CD4-positive, alpha-beta T cell (primary cell): ENCODE measurements around the gene CRKL. TPM values are rescaled to one million over a fixed set of nuclear protein-coding genes. Genes with fewer than 3 reads are reported as not detected.

Source experiments
- ATAC-seq: fragments of 200-7000 bp; cut with Tn5 transposase; one replicate; pipeline ENCODE4 v1.10.0; 2022; ENCODE audit warnings: mild to moderate bottlenecking; ENCODE audit not compliant: poor library complexity
- CTCF ChIA-PET: fragments of 350-600 bp; sonication (Branson Sonifier 250); formaldehyde crosslinking; loops from one replicate; lab custom pipeline; 2021; ENCODE audit warnings: antibody characterized with exemption, inconsistent platforms; lab: Charles Lee
- POLR2A ChIA-PET: fragments of 350-600 bp; sonication (Branson Sonifier 250); formaldehyde crosslinking; loops from one replicate; lab custom pipeline; 2021; ENCODE audit warnings: antibody characterized with exemption, inconsistent platforms; lab: Charles Lee
- DNase-seq, 14 experiments: peaks; one replicate each; pipeline ENCODE4 v3.0.0-alpha.2; 2013 to 2020; ENCODE audit warnings: mixed read lengths in 2 of 14
- H3K27ac ChIP-seq, 2 donors: one replicate each; pipeline versions ENCODE4 v1.5.1 to v1.7.0; 2013; ENCODE audit warnings: low read length in 2 of 2, low read depth in 1 of 2, mild to moderate bottlenecking in 1 of 2
- H3K27me3 ChIP-seq, 2 experiments: 1 replicate in 1 of 2; 2 replicates in 1 of 2; pipeline versions ENCODE4 v1.6.1 to v1.7.0; 2013; ENCODE audit warnings: low read length in 2 of 2, control low read depth in 1 of 2, mild to moderate bottlenecking in 1 of 2, moderate library complexity in 1 of 2; ENCODE audit not compliant: insufficient read depth in 2 of 2, control insufficient read depth in 1 of 2
- H3K36me3 ChIP-seq: one replicate; pipeline ENCODE4 v1.6.1; 2013; ENCODE audit warnings: low read length, control low read depth; ENCODE audit not compliant: insufficient read depth
- H3K4me1 ChIP-seq: one replicate; pipeline ENCODE4 v1.6.1; 2013; ENCODE audit warnings: low read length, control low read depth; ENCODE audit not compliant: insufficient read depth
- H3K4me3 ChIP-seq: one replicate; pipeline ENCODE4 v1.5.1; 2013; ENCODE audit warnings: mild to moderate bottlenecking, low read length, moderate library complexity
- H3K9me3 ChIP-seq, 2 experiments: 1 replicate in 1 of 2; 2 replicates in 1 of 2; pipeline versions ENCODE4 v1.6.1 to v1.7.0; 2013; ENCODE audit warnings: low read length in 2 of 2, mild to moderate bottlenecking in 2 of 2, control low read depth in 1 of 2, moderate library complexity in 1 of 2; ENCODE audit not compliant: control insufficient read depth in 1 of 2, insufficient read depth in 1 of 2
- H3K27ac Mint-ChIP-seq: one replicate; pipeline ENCODE4 v1.8.0; 2020; ENCODE audit warnings: mixed read lengths
- H3K27me3 Mint-ChIP-seq: one replicate; pipeline ENCODE4 v1.8.0; 2021; ENCODE audit warnings: mixed read lengths
- H3K36me3 Mint-ChIP-seq: one replicate; pipeline ENCODE4 v1.8.0; 2021; ENCODE audit warnings: low read depth, mixed read lengths
- H3K4me1 Mint-ChIP-seq: one replicate; pipeline ENCODE4 v1.8.0; 2021; ENCODE audit warnings: low read depth, mixed read lengths
- H3K4me3 Mint-ChIP-seq: one replicate; pipeline ENCODE4 v1.8.0; 2020; ENCODE audit warnings: mild to moderate bottlenecking, mixed read lengths
- H3K9me3 Mint-ChIP-seq: one replicate; pipeline ENCODE4 v1.8.0; 2020; ENCODE audit warnings: mixed read lengths
- intact Hi-C, 2 experiments: fragments of 100-400 bp; cut with DNase I in 1 of 2; cut with micrococcal nuclease in 1 of 2; formaldehyde crosslinking; loops; one replicate each; pipeline versions ENCODE4 v1.15.1 to v1.9.0; 2023 to 2025; cut with DNase I, micrococcal nuclease
- total RNA-seq, 174 experiments: library from RNA in 2 of 174; stranded (reverse) in 2 of 174; gene quantifications; one replicate each; pipeline ENCODE4 v1.2.3 and lab custom pipeline; 2021 to 2026
- TF ChIP-seq, protein P1 (sequence below): fragments of 200-600 bp; IDR thresholded peaks from one replicate; pipeline ENCODE4 v1.8.0; 2022; ENCODE audit warnings: antibody characterized with exemption, mild to moderate bottlenecking

CRKL gene
- total RNA-seq, 2 experiments from 2014 or later = 41.9 to 43.5 TPM

DNA sequence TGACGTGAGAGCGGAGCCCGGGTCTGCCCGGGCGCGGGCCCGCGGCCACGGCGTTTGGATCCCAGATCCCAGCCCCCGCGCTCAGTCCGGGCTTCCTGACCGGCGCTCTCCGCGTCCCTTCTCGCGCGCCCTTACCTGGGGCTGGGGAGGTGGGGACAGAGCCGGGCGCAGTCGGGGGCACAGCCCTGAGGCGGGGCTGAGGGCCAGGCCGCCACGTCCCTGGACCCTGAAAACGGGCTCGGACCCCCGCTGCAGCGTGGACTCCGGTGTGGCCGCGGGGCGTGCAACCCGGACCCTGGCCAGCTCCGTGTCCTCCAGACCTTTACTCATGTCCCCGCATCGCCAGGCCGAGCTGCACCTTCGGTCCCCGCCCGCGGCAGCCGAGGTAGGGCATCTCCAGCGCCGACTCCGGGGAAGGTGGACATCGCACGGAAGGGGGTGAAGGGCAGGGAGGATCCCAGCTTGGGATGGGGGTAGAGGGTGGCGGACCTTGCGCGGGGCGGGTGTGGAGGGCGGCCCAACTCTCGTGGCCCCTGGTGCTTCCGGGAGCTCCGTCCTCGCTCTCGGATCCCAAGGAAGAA lies 40.0 kb downstream of the CRKL start:
- intact Hi-C loops = no loop called here
- H3K4me1 Mint-ChIP-seq = peaks cover 14% of the 10 kb centered on the region
- Histone ChIP-seq H3K36me3 (peaks cover 20% of the 10 kb centered on the region), H3K4me1 (peaks cover 26% of the 10 kb centered on the region), H3K27ac (no peak overlapping the region), H3K4me3 (peak overlapping the region; percentile 47), H3K9me3 (peaks cover 0 to 3% of the 10 kb centered on the region in 2 experiments), H3K27me3 (peaks cover 21% of the 10 kb centered on the region in 2 experiments)
- H3K4me3 Mint-ChIP-seq = no peak overlapping the region
- ChIA-PET POLR2A (no interaction called here), CTCF (no interaction called here)
- H3K36me3 Mint-ChIP-seq = peaks cover 21% of the 10 kb centered on the region
- DNase-seq (peak in 1 of 14 experiments; percentile 17), ATAC-seq (peak; percentile 17)
- H3K27ac Mint-ChIP-seq = no peak overlapping the region
- H3K9me3 Mint-ChIP-seq = no peaks in the 10 kb centered on the region
- TF ChIP-seq, protein P1, sequence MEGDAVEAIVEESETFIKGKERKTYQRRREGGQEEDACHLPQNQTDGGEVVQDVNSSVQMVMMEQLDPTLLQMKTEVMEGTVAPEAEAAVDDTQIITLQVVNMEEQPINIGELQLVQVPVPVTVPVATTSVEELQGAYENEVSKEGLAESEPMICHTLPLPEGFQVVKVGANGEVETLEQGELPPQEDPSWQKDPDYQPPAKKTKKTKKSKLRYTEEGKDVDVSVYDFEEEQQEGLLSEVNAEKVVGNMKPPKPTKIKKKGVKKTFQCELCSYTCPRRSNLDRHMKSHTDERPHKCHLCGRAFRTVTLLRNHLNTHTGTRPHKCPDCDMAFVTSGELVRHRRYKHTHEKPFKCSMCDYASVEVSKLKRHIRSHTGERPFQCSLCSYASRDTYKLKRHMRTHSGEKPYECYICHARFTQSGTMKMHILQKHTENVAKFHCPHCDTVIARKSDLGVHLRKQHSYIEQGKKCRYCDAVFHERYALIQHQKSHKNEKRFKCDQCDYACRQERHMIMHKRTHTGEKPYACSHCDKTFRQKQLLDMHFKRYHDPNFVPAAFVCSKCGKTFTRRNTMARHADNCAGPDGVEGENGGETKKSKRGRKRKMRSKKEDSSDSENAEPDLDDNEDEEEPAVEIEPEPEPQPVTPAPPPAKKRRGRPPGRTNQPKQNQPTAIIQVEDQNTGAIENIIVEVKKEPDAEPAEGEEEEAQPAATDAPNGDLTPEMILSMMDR = no peak
- H3K27me3 Mint-ChIP-seq = peaks cover 36% of the 10 kb centered on the region

DNA sequence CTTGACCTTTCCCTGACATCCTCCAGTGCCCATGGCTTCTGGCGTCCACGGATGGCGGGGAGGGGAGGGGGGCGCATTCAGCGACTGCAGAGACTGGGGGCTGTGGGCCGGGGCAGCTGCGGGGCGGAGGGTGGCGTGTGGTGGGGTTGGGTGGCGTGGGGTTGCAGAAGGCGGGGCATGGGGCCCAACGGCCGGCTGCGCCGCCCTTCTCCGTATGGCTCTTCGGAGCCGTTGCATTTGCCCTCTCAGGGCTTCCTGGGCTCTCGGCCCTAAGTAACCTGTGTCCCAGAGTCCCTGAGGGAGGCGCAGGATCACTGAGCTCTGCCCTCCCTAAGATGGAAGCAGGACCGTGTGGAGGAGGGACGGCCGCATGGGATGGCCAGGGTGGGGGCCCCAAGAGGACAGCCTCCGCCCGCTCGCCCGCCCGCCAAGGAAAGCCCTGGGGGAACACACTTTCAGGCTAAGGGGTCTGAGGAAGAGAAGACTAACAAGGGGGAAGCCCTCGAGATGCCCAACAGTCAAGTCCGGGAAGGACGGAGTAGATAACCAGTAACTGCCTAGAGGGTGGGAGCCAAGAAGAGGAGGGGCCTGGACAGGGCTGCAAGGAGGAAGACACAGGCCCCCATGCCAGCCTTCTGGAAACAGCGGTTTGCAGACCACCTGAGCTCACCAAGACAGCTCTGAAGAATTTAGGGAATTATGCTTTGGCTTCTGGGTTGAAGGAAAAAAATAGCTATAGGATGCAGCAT lies 40.6 kb downstream of the CRKL start:
- ChIA-PET CTCF (interaction anchor here (0.5 kb wide), 1 partner anchor 733 kb away, joined by 3 read pairs; no protein-coding TSS in a partner anchor), POLR2A (no interaction called here)
- ATAC-seq (peak; percentile 14), DNase-seq (no peak)
- peaks cover 0 to 3% of the 10 kb centered on the region in 2 experiments for H3K9me3 ChIP-seq
- no peak overlapping the region for H3K4me3 Mint-ChIP-seq
- TF ChIP-seq, protein P1 = no peak
- H3K27me3 Mint-ChIP-seq = peaks cover 37% of the 10 kb centered on the region
- no peaks in the 10 kb centered on the region for H3K9me3 Mint-ChIP-seq
- peaks cover 14% of the 10 kb centered on the region for H3K4me1 Mint-ChIP-seq
- peaks cover 26% of the 10 kb centered on the region for H3K4me1 ChIP-seq
- H3K27ac ChIP-seq = no peak overlapping the region
- peaks cover 14% of the 10 kb centered on the region for H3K36me3 ChIP-seq
- H3K27me3 ChIP-seq = peaks cover 21% of the 10 kb centered on the region in 2 experiments
- peaks cover 14% of the 10 kb centered on the region for H3K36me3 Mint-ChIP-seq
- H3K27ac Mint-ChIP-seq = no peak overlapping the region
- intact Hi-C loops = no loop called here
- H3K4me3 ChIP-seq = peak overlapping the region; percentile 47

DNA sequence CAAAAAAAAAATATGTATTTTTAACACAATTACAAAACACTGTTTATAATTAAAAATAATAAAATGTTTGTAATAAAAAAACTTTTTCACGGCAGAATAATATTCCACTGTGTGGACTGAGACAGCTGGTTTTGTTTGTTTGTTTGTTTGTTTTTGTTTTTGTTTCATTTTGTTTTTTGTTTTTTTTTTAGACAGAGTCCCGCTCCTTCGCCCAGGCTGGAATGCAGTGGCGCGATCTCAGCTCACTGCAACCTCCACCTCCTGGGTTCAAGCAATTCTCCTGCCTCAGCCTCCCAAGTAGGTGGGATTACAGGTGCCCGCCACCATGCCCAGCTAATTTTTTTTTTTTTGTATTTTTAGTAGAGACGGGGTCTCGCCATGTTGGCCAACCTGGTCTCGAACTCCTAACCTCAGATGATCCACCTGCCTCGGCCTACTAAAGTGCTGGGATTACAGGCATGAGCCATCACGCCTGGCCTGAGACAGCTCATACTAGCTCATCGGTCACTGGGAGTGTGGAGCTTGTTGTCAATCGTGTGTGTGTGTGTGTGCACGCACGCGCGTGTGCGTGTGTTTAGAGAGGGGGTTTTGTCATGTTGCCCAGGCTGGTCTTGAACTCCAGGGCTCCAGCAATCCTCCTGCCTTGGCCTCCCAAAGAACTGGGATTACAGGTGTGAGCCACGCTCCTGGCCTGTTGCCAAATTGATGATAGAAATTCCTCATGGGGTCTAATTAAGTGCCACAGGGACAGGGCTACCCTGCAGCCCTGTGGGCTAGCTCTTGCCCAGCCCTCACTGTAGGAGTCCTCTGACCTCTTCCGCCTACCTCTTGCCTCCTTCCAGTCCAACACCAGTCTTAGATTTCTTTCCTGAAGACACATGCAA lies 42.6 kb downstream of the CRKL start:
- Histone ChIP-seq H3K27ac (no peak overlapping the region), H3K36me3 (no peaks in the 10 kb centered on the region), H3K4me1 (peaks cover 37% of the 10 kb centered on the region), H3K4me3 (no peak overlapping the region), H3K27me3 (peaks cover 21 to 29% of the 10 kb centered on the region in 2 experiments), H3K9me3 (peaks cover 0 to 3% of the 10 kb centered on the region in 2 experiments)
- TF ChIP-seq, protein P1 = no peak
- Mint-ChIP-seq H3K4me1 (peaks cover 19% of the 10 kb centered on the region), H3K27me3 (peaks cover 48% of the 10 kb centered on the region), H3K4me3 (no peak overlapping the region), H3K9me3 (no peaks in the 10 kb centered on the region), H3K27ac (no peak overlapping the region), H3K36me3 (no peaks in the 10 kb centered on the region)
- ATAC-seq (no peak), DNase-seq (no peak)
- POLR2A ChIA-PET = no interaction called here
- intact Hi-C loops = no loop called here
- CTCF ChIA-PET = interaction anchor here (0.6 kb wide), 1 partner anchor 808 kb away, joined by 4 read pairs; no protein-coding TSS in a partner anchor
